Measurements from ENCODE around the gene TRIM69. TPM values are rescaled to one million over a fixed set of nuclear protein-coding genes. Genes with fewer than 3 reads are reported as not detected.

The TRIM69 gene
- total RNA-seq, 1 experiment from 2014 or later: 61.0 TPM

GRCh38 chr15:44801364-44801763 lies 65.0 kb downstream of the TRIM69 start:
- Histone ChIP-seq H3K36me3 (ENCODE audit: insufficient read depth, low read length, poor library complexity, severe bottlenecking) (no peaks in the 10 kb centered on the region), H3K27ac (ENCODE audit: low read depth, low read length, poor library complexity, severe bottlenecking) (no peak overlapping the region), H3K9me3 (ENCODE audit: low read depth, low read length, poor library complexity, severe bottlenecking) (no peaks in the 10 kb centered on the region), H3K4me1 (ENCODE audit: insufficient read depth, low read length, poor library complexity, severe bottlenecking) (peaks cover 19% of the 10 kb centered on the region), H3K27me3 (replicated peaks; ENCODE audit: insufficient read depth, low read depth, low read length, poor library complexity) (no peaks in the 10 kb centered on the region), H3K4me3 (ENCODE audit: low read depth, low read length, poor library complexity, severe bottlenecking) (no peak overlapping the region)
- no TSS peak for BruUV-seq (replicated peaks)
- no peak for DNase-seq (ENCODE audit: low spot score)
- intact Hi-C loops (cut with micrococcal nuclease; ENCODE audit: unreplicated experiment): no loop called here
- TF ChIP-seq EZH2 (IDR thresholded peaks at IDR 0.05; ENCODE audit: borderline replicate concordance, low read depth, low read length, poor library complexity, severe bottlenecking): no peak
- TF ChIP-seq CTCF (conservative IDR thresholded peaks at IDR 0.05; ENCODE audit: low read depth, low read length): no peak
- CTCF ChIA-PET: no interaction called here
- POLR2A ChIA-PET (ENCODE audit: low non-redundant PET): interaction anchor here (0.6 kb wide), 1 partner anchor 66 kb away, joined by 10 read pairs; no protein-coding TSS in a partner anchor

GRCh38 chr15:44801797-44802196 lies 65.5 kb downstream of the TRIM69 start:
- H3K4me3 ChIP-seq (ENCODE audit: low read depth, low read length, poor library complexity, severe bottlenecking): no peak overlapping the region
- no peaks in the 10 kb centered on the region for H3K9me3 ChIP-seq (ENCODE audit: low read depth, low read length, poor library complexity, severe bottlenecking)
- peaks cover 19% of the 10 kb centered on the region for H3K4me1 ChIP-seq (ENCODE audit: insufficient read depth, low read length, poor library complexity, severe bottlenecking)
- no peaks in the 10 kb centered on the region for H3K27me3 ChIP-seq (replicated peaks; ENCODE audit: insufficient read depth, low read depth, low read length, poor library complexity)
- intact Hi-C loops (cut with micrococcal nuclease; ENCODE audit: unreplicated experiment): no loop called here
- no peak overlapping the region for H3K27ac ChIP-seq (ENCODE audit: low read depth, low read length, poor library complexity, severe bottlenecking)
- no peaks in the 10 kb centered on the region for H3K36me3 ChIP-seq (ENCODE audit: insufficient read depth, low read length, poor library complexity, severe bottlenecking)
- no peak for DNase-seq (ENCODE audit: low spot score)
- no peak for TF ChIP-seq CTCF (conservative IDR thresholded peaks at IDR 0.05; ENCODE audit: low read depth, low read length)
- no peak for TF ChIP-seq EZH2 (IDR thresholded peaks at IDR 0.05; ENCODE audit: borderline replicate concordance, low read depth, low read length, poor library complexity, severe bottlenecking)
- CTCF ChIA-PET: no interaction called here
- POLR2A ChIA-PET (ENCODE audit: low non-redundant PET): interaction anchor here (0.6 kb wide), 1 partner anchor 67 kb away, joined by 10 read pairs; no protein-coding TSS in a partner anchor
- no TSS peak for BruUV-seq (replicated peaks)

DNA sequence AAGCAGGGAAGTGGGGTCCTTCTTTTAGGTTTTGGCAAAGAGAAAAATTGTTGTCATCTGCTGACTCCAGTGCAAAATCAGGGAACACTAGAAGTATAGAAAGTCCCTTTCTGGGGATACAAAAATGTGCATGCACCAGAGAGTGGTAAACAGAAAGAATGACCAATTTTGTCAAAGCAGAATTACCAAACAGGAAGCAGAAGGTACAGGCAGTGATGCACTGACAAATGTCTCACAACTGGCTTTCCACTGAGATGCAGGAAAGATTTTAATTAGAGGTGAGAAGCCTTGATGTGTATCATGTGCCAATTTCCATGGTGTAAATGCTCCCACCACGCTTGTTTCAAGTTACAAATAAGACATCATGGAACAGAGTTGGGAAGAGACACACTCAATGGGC lies 66.0 kb downstream of the TRIM69 start:
- BruUV-seq (replicated peaks): no TSS peak

More for the DNA sequence above, 66.0 kb downstream of the TRIM69 start:
- POLR2A ChIA-PET (ENCODE audit: low non-redundant PET): no interaction called here
- CTCF ChIA-PET: no interaction called here
- DNase-seq (ENCODE audit: low spot score): no peak
- H3K9me3 ChIP-seq (ENCODE audit: low read depth, low read length, poor library complexity, severe bottlenecking): no peaks in the 10 kb centered on the region
- H3K4me1 ChIP-seq (ENCODE audit: insufficient read depth, low read length, poor library complexity, severe bottlenecking): peaks cover 19% of the 10 kb centered on the region
- TF ChIP-seq EZH2 (IDR thresholded peaks at IDR 0.05; ENCODE audit: borderline replicate concordance, low read depth, low read length, poor library complexity, severe bottlenecking) (no peak), CTCF (conservative IDR thresholded peaks at IDR 0.05; ENCODE audit: low read depth, low read length) (no peak)
- intact Hi-C loops (cut with micrococcal nuclease; ENCODE audit: unreplicated experiment): no loop called here
- H3K27ac ChIP-seq (ENCODE audit: low read depth, low read length, poor library complexity, severe bottlenecking): no peak overlapping the region
- no peak overlapping the region for H3K4me3 ChIP-seq (ENCODE audit: low read depth, low read length, poor library complexity, severe bottlenecking)
- H3K36me3 ChIP-seq (ENCODE audit: insufficient read depth, low read length, poor library complexity, severe bottlenecking): no peaks in the 10 kb centered on the region
- no peaks in the 10 kb centered on the region for H3K27me3 ChIP-seq (replicated peaks; ENCODE audit: insufficient read depth, low read depth, low read length, poor library complexity)
